HG02678 (cell line): Measurements from ENCODE around the gene LTA.

Source experiments
- ATAC-seq: cut with Tn5 transposase; IDR thresholded peaks from one replicate; pipeline ENCODE4 v1.9.1; 2021; ENCODE audit warnings: mild to moderate bottlenecking, moderate library complexity; ENCODE audit not compliant: unreplicated experiment

Gene LTA

GRCh38 chr6:31572041-31572911 is at the start of gene LTA:
Gene LTA (plus strand): TSS chr6:31572289. CDS start chr6:31572743, 454 bp downstream.
- no peak for ATAC-seq

GRCh38 chr6:31525553-31525931 is 46.5 kb upstream of the LTA start:
- ATAC-seq: no peak

- ATAC-seq: no peak
Measured at GRCh38 chr6:31525932-31526591, 46.0 kb upstream of the LTA start.

GRCh38 chr6:31528307-31528777 is 43.7 kb upstream of the LTA start:
- ATAC-seq: no peak

GRCh38 chr6:31528821-31529328 is 43.2 kb upstream of the LTA start, which contains the start of gene MCCD1:
Gene MCCD1 (plus strand): TSS chr6:31528962. CDS start chr6:31529015, 53 bp downstream.
- ATAC-seq: no peak

GRCh38 chr6:31529329-31530150 is 42.5 kb upstream of the LTA start:
- no peak for ATAC-seq

GRCh38 chr6:31530659-31531058 is 41.4 kb upstream of the LTA start:
- ATAC-seq: no peak

GRCh38 chr6:31531162-31531561 is 40.9 kb upstream of the LTA start:
- no peak for ATAC-seq

GRCh38 chr6:31531771-31532643 is 40.1 kb upstream of the LTA start:
- no peak for ATAC-seq

GRCh38 chr6:31532644-31533454 is 39.2 kb upstream of the LTA start:
- ATAC-seq: no peak

GRCh38 chr6:31533455-31533841 is 38.6 kb upstream of the LTA start:
- no peak for ATAC-seq

GRCh38 chr6:31534011-31534410 is 38.1 kb upstream of the LTA start:
- no peak for ATAC-seq

GRCh38 chr6:31534521-31535040 is 37.5 kb upstream of the LTA start:
- ATAC-seq: no peak

GRCh38 chr6:31535538-31536324 is 36.4 kb upstream of the LTA start:
- ATAC-seq: no peak

- no peak for ATAC-seq
Measured at GRCh38 chr6:31538805-31539400, 33.2 kb upstream of the LTA start.

- ATAC-seq: no peak
Measured at GRCh38 chr6:31540640-31541039, 31.4 kb upstream of the LTA start.

GRCh38 chr6:31541059-31541657 is 30.9 kb upstream of the LTA start:
- ATAC-seq: peak; percentile 14
